DMS114 treated with DMSO at 0.1 percent for 48 hours (cell line): ENCODE results near the gene PHEX.

Source experiments
- DNase-seq: peaks from one replicate; lab custom pipeline; 2025; ENCODE audit not compliant: unreplicated experiment; lab: John Stamatoyannopoulos, UW

Gene PHEX

DNA sequence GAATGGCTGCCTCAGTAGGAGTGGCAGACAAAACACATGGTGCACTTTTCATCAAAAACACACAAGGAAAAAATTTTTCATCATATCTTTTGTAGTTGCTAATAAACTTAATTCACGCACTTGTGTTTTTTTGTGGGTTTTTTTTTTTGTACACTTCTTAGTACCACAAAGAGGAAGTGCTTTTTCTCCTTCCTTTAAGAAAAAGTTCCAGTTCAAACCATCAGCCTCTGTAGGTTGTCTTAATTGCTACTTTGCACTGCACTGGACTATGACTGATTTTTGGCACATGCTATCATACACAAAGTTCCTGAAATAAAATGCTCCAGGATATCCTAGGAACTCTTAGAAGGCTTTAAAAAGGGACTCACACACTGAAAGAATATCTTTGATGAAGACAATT lies at the start of gene PHEX:
PHEX (plus strand) TSS at position 242 of the 400 bp plus-strand sequence. CDS start 681 bp downstream, outside the sequence.
- no peak for DNase-seq

- peak; percentile 73 for DNase-seq
Observed at GRCh38 chrX:21985332-21985777, 46.8 kb upstream of the PHEX start.

DNA sequence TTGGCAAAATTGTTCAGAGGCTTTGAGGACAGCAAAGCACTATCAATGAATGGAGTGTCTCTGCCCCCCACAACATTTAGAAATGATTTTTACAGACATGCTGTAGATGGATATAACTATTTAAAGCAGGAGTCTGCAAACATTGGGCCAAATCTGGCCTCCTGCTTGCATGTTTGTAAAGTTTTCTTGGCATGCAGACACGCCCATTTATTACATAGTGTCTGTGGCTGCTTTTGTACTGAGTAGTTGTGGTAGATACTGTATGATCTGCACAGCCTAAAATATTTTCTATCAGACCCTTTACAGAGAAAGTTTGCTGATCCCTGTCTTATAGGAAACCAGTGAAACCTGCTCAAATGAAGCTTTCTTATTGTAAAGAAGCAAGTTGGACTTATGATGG lies 45.5 kb upstream of the PHEX start:
- no peak for DNase-seq

DNA sequence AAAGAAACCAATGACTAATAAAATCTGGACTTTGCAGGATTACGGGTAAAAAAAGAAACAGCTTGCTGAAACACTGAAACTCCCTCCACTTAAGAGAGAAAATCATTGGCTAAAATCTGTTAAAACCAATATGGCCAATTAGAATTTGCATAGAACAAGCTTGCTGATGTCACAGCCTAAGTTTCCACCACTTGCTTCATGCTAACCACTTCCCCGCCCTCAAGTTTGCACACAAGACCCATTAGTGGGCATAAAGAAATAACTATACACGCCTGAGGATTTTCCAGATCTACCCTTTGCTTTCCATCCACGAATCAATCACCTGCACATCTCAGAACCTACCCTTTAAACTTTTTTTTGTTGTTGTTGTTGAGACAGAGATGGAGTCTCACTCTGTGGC lies 42.7 kb upstream of the PHEX start:
- no peak for DNase-seq

GRCh38 chrX:21990832-21991231 lies 41.3 kb upstream of the PHEX start:
- no peak for DNase-seq

- no peak for DNase-seq
Observed at GRCh38 chrX:21991504-21991903, 40.6 kb upstream of the PHEX start.

DNA sequence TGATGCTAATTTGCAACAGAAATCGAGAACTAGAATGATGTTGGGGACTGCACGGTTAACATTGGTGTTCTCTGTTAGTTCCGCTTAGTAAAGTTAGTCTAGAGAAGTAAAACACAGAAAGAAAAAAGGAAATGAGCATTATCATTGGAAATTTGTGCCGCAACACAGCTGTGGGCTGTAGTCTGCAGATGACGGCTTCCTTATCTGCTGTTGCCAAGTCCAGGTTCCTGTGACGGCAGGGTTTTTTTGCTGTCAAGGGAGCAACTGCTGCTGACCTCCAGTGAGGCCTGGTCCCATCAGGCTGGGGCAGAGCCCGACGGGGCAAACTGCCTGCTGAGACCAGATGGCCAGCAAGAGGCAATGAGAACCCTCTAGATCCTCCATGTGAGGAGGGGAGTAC lies 38.9 kb upstream of the PHEX start:
- no peak for DNase-seq

DNA sequence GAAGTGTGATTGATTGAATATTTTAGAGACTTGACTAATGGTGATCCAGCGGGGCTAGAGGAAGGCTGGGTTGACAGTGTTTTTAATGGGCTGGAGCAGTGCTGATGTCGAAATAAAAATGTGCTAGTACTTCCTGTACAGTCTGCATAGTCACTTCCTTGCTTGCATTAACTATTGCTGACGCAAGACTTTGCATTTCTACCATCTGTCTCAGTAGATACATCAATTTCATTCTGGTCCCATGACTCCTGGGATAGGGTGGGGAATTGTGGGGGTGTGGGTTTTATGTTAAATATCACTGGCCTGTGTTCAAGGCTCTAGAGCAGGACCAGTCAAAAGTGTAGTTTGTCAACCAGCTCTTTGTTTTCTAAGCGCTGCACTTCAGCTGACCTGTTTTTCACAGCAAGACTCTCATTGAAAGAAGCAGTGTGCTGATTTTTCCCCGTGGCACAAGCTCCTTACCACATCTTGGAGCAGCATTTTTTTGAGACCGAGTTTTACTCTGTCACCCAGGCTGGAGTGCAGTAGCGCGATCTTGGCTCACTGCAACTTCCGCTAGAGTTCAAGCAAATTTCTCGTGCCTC lies 35.2 kb upstream of the PHEX start:
- DNase-seq, result no peak

DNA sequence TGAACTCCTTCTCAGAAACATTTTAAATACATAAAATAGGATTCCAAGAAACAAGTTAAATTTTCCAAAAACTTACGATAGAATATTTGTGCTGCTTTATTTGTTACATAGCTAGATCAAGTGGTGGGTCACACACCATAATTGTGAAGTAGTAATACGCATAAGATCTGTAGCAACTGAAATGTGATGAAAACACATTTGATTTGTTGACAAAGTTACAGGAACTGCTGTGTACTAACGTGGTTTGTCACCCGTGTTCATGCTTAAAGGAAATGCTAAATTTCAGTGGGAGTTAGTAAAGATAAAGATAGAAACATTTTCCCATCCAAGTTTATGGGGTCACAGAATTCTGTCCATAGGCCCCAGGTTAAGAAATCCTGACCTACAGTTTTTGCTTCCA lies 34.1 kb upstream of the PHEX start:
- DNase-seq, result no peak

DNA sequence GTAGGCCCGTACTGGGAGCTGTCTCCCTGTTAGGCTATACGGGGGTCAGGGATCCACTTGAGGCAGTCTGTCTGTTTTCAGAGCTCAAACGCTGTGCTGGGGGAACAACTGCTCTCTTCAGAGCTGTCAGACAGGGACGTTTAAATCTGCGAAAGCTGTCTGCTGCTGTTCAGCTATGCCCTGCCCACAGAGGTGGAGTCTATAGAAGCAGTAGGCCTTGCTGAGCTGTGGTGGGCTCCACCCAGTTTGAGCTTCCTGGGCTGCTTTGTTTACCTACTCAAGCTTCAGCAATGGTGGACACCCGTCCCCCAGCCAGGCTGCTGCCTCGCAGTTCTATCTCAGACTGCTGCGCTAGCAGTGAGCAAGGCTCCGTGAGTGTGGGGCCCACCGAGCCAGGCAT lies 27.3 kb upstream of the PHEX start:
- no peak for DNase-seq

GRCh38 chrX:22012051-22012450 lies 20.1 kb upstream of the PHEX start:
- DNase-seq, result no peak

DNA sequence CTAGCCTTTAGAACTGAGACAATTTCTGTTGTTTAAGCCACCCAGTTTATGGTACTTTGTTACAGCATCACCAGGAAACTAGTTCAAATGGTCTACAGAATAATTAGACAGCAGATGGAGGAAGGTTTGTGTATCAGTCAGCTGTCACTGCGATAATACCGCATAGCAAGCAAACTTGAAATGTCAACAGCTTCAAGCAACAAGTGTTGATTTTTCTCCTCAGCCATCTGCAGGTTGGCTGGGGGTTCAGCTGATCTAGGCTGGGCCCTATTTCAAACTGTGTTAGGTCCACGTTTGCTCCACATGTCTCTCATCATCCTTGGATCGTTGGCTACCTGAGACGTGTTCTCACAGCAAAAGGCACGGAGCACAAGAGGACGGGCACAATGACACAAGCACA lies 19.2 kb upstream of the PHEX start:
- DNase-seq, result no peak

DNA sequence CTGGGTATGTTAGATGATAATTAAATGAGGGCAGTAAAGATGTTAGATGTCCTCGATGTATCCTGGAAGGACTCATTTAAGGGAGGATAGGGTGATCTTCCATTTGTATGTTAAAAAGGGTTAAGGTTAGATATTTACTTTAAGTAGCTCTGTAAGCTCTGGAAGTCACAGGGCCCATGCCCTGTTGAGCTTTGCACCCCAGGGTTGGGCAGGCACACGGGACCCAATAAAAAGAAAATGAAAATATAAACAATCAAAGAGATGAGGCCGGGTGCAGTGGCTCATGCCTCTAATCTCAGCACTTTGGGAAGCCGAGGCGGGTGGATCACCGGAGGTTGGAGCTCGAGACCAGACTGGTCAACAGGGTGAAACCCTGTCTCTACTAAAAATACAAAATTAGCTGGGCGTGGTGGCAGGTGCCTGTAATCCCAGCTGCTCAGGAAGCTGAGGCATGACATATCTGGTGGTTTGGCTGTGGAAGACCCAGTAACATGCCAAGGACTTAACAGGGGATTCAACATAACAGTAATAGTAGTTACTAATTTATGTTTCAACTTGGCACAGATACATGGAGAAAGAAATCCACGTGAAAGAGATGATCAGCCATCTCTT lies 16.9 kb upstream of the PHEX start:
- no peak for DNase-seq

DNA sequence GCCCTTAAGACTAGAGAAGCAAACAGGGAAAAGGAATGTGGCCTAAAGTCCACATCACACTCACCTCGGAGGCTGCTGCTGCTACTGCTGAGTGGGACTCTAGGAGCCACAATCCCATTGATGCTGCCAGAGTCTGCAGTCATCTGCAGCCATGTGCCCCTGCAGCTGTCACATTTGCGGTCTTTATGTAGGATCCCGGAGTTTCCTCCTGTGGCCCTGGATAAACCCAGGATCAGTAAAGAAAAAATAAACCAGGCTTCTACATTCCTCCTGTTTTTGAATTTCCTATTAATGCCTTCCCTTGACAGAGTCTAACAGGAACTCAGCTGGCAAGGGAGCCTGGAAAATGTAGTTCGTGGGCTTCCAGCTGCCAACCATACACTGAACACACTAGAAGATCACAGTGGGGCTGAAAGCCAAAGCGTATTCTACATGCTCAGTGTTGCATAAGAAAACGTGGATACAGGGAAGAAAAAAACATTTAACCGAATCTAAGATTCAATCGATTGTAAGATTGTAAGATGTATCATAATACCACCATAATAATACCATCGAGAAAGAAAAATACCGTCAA lies 10.3 kb upstream of the PHEX start:
- no peak for DNase-seq

DNA sequence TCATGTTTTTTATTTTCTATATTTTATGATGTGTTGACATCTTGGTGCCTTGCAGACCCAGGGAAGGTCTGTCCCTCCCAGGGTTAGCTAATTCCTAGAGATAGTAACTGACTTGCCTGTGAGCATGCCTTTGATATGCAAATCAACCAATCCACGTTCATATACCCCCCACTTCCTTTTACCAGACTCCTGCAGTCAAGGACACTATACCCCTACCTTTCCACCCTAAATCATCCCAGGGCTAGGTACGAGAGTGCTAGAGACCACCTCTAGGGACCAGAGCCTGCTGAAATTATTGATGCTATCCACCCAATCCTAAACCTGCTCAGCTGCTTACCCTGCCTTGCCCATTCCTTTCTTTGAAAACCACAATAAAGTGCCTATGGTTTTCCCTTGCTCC lies 7.5 kb upstream of the PHEX start:
- DNase-seq, result no peak

DNA sequence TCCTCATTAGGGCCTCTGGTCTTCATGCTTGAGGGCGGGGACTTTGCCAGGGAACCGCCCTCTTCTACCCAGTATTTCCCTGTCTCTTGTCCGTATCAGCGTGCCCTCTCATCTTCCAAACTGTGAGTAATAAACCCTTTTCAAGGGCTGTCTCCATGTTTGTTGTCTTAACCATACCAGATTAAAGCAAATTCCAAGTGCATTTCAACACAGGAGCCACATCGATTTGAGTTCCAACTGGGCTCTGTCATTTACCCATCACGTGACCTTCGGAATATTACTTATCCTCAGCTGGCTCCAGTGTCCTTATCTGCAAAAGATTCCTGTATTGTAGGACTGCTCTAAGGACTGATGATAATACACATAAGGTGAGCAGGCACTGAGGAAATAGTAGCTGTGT lies 6.4 kb upstream of the PHEX start:
- no peak for DNase-seq

DNA sequence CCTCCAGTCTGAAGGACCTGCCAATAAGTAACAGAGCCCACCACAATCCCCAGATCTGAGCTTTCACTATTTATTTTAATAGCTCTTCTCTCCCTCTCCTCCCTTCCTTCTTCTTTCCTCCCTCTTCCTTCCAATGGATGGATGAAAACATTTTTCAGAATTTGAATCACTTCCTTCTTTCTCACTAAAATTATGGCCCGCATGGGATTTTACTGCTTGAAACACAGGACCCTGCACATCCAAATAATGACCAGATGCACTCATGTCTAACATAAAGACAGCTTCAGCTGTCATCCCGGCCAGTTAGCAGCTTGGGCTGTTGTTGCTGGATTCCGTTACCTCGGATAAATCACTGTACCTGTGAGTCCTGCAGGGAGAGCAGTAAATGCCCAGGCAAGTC lies 5.4 kb upstream of the PHEX start:
- no peak for DNase-seq

GRCh38 chrX:22032506-22032905 lies 381 bp downstream of the PHEX start:
- no peak for DNase-seq

DNA sequence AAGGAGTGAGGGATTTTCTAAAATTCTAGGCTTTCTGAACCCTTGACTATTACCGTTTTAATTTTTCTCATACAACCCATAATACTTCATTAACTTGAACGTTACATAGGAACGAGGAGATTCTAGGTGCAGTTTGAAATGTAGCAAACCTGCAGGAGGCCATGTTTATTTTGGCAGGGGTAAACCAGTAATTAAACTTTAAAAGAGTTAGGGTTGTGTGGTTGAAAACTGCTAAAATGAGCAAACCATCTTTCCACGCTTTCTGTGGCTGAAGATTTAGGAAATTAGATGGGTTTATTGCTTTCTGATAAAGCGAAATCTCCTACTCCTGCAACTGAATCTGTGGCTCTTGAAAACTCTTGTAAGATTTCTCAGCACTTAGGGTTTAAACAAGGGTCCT lies 1.7 kb downstream of the PHEX start:
- DNase-seq, result no peak

GRCh38 chrX:22035236-22035635 lies 3.1 kb downstream of the PHEX start:
- DNase-seq, result no peak

GRCh38 chrX:22037225-22037624 lies 5.1 kb downstream of the PHEX start:
- no peak for DNase-seq

DNA sequence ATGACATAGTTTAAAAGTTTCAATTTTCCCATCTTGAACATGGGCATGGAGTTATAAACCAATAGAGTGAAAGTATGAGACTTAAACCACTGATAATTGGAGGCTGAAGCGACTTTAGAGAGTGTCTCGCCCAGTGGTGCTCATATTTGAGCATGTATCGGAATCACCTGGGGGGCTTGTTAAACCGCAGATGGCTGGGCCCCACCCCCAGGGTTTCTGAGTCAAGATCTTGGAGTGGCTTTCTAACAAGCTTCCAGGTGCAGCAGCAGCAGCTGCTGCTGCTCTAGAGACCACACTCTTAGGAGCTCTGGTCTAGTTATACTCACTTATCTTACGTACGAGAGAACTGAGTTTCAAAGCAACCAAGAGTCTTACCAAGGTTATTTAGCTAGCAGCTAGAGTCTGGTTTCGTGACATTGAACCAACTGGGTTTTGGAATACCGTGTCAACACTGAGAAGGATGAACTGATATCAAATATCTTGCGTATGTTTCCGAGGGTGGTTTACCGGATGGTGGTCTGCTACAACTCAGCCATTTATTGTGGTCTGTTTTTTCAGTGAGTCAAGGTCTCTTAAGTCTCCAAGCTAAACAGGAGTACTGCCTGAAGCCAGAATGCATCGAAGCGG lies 5.9 kb downstream of the PHEX start:
- no peak for DNase-seq
